GM18517 (cell line): Measurements from ENCODE around the gene CCDC122.
"Not testable (repeated sequence)": the region's sequence is repeated elsewhere in the genome, so short reads cannot be mapped to it uniquely, and the experiment has no call there.

Source experiments
- ATAC-seq: cut with Tn5 transposase; IDR thresholded peaks from one replicate; pipeline ENCODE4 v1.9.1; 2021; ENCODE audit warnings: mild to moderate bottlenecking, moderate library complexity; ENCODE audit not compliant: unreplicated experiment

CCDC122 gene

DNA sequence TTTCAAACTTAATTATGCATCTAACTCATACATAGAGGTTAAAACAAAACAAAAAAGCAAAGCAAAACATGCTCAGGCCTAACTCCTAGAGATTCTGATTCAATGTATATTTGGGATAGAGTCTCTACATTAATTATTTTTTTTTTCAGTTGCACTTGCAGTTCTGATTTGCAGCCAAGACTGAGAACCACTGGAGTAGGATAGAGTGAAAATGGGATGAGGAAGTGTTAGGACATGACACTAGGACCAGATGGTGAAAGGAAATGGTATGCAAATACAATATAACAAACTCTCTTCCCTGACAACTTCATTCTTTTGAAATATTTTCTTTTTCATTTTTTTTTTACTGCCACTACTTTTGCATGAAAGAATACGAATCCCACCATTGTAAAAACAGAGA lies 1.8 kb downstream of the CCDC122 start:
- no peak for ATAC-seq

DNA sequence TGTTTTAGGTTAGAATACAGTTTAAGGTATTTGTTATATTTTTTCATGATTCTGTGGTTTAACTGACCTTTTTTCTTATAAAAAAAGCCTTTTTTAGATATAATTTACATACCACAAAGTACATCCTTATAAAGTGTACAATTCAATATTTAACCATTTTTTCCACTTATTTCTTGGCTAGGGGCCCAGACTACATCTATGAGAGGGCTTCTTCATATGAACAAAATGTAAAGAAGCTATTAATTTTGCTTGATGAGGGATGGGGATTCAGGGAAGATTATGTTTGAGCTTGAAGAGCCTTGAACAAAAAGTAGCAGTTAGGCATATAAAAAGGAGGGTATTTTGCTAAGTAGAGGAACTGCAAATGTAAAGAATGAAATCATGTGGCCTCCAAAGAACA lies 2.2 kb downstream of the CCDC122 start:
- ATAC-seq: no peak

DNA sequence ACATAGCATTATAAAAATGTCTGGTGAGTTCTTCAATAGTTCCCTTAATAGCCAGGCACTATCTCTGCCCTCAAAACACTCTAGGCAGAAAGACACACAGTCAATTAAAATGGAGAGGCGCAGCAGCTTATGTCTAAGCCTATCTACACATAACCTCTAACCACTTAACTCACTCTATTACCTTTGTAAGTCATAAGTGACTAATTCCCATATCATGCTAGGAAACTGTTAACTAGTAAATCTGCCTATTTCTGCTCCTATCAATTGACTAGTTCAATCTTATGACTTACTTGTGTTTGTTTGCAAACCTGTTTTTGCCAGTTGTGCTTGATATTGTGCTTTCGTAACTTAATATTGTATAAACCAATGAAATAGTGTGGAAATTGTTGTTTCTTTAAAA lies 3.2 kb downstream of the CCDC122 start:
- no peak for ATAC-seq

DNA sequence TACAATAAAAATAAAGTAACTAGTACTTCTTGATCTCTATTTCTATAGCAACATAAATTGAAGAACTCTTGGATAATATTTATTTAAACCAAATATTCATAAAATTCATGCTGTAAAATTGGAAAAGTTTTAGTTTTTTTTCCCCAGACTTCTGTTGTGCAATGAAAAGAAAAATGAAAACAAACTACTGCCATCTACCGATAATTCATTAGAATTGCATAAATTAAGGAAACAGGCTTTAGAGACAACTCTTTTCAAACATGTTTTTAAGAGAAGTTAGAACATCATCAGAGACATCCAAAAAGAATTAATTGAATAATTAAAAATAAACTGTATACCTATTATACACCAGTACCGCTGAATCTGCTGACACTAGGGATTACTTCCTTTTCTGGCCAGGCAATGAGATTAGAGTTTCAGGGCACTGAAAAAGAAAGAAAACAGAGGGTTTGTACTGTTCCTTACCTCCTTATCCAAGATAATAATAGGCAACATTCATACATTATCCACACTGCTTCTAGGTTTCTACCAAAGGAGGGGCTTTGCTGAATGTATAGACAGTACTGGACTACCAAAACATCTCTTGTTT lies 4.9 kb downstream of the CCDC122 start:
- no peak for ATAC-seq

- ATAC-seq: no peak
These were observed 7.4 kb downstream of the CCDC122 start for GRCh38 chr13:43872181-43872580.

GRCh38 chr13:43865892-43866291 lies 13.6 kb downstream of the CCDC122 start:
- ATAC-seq: no peak

DNA sequence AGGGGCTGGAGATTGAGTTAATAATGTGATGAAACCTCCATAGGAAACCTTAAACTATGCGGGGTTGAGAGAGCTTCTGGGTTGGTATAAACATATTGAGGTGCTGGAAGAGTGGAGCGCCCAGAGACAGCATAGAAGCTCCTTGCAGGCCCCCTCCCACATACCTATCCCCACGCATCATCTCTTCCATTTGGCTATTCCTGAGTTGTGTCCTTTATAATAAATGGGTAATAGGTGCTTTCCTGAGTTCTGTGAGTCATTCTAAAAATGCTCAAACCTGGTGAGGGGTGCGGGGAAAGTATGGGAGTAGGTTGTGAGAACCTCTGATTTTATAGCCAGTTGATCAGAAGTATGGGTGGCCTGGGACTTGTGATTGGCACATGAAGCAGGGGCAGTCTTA lies 14.6 kb downstream of the CCDC122 start:
- ATAC-seq: no peak

- no peak for ATAC-seq
These were observed 17.7 kb downstream of the CCDC122 start for GRCh38 chr13:43861863-43862262.

DNA sequence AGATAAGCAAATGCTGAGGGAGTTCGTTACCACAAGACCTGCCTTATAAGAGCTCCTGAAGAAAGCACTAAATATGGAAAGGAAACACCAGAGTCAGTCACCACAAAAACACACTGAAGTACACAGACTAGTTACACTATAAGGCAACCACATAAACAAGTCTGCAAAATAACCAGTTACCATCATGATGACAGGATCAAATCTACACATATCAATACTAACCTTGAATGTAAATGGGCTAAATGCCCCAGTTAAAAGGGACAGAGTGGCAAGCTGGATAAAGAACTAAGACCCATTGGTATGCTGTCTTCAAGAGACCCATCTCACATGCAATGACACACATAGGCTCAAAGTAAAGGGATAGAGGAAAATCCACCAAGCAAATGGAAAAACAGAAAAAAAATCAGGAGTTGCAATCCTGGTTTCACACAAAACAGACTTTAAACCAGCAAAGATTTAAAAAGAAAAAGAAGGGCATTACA lies 26.6 kb downstream of the CCDC122 start:
- no peak for ATAC-seq

- no peak for ATAC-seq
These were observed 28.7 kb downstream of the CCDC122 start for GRCh38 chr13:43850873-43851272.

- ATAC-seq: no peak
These were observed 31.4 kb downstream of the CCDC122 start for GRCh38 chr13:43848001-43848649.

DNA sequence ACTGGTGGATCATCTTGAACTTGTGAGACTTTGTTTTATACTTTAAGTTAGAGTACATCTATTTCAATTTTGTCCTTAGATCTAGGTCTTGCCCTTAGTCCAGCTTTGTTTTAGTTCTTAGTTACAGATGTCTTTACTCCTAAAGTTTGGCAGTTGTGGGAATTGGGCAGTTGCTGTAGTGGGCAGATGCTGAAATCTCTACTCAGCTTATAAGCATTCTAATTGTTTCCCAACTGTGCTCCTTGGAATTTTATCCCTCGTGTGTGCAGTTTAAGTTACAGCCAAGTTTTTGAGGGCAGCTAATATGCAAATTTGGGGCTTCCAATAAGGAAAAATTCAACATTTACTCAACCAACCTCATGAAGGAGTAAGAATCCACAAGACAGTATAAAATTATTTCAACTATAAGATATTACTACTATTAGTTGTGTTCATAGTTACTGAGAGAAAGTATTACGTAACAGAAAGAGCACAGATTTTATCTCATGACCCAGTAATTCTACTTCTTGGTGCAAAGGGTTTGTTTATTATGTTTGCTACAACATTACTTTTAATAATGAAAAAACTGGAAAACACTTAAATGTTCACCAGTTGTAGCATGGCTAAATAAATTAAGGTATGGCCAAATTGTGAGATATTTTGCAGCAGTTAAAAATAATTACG lies 32.9 kb downstream of the CCDC122 start:
- ATAC-seq: no peak

DNA sequence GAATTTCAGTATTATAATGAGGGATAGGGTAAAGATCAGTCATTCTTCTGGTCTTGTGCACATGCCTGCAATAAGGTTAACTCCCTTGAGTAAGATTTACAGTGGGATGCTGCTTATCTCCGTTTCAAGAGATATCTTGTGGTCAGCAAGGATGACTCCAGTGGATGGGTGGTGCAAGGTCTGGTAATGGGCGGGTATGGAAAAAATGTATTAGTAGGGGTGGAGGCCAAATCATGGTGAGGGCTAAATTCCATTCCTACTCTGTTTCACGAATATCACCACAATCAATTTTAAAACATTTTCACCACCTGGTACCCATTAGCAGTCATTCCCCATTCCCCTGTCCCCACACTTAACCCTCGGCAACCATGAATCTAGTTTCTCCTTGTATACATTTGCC lies 40.6 kb downstream of the CCDC122 start:
- ATAC-seq: no peak

DNA sequence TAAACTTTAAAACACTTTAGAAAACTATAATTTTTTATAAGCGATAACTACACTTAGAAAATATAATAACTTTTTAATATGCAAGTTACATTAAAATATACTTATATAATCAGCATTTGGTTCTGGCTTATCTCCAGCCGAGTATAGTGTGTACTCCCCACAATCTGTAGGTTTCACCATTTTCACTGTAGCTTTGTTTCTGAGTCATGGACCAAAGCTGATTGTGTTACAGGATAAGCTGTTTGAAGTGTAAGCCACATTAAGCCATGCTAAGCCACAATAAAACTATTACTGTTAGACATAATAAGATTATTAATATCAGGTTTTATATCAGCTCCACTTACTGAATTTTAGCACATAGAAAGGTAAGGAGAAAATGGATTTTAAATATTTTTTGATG lies 43.8 kb downstream of the CCDC122 start:
- ATAC-seq: no peak

DNA sequence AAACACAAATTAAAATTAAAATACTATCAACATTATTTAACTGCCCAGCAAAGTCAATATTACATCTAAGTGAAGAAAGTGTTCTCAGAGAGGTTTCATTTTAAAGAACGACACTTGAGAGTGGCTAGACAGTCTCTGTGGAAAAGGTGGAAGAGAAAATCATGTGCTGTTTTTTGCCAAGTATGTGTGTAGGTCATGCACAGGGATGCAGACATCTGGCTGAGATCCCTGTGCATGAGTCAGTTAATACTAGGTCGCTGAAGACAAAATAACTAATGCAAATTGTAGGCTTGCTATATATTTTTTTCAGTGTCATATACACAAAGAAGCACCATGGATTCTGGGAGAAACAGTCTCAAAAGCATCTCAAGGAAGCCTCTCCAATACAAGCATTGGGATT lies 48.5 kb downstream of the CCDC122 start:
- ATAC-seq: no peak

DNA sequence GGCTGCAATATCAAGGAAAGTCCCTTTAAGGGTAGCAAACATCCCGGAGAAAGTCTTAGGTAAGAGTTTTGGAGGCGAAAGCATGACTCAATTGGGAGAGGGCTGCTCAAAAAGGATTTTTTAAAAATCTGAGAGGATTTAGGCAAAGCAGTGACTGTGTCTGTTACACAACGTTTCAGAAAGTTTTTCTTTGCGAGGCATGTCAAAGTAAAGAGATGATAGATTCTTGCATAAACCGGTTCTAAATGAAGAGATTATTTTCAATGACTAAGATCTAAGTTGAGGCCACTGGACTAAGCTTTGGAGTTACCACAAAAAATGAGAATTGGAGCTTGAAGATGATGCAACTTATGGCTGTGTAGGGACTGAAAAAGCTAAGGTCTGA lies 49.1 kb downstream of the CCDC122 start:
- no peak for ATAC-seq

DNA sequence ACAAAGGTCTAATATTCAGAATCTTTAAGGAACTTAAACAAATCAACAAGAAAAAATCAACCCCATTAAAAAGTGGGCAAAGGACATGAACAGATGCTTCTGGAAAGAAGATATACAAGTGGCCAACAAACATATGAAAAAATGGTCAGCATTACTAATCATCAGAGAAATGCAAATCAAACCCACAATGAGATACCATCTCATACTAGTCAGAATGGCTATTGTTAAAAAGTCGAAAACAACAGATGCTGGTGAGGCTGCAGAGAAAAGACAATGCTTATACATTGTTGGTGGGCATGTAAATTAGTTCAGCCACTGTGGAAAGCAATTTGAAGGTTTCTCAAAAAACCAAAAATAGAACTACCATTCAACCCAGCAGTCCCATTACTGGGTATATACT lies 54.9 kb downstream of the CCDC122 start:
- ATAC-seq: not testable (repeated sequence)

- ATAC-seq: no peak
These were observed 56.6 kb downstream of the CCDC122 start for GRCh38 chr13:43822969-43823368.

DNA sequence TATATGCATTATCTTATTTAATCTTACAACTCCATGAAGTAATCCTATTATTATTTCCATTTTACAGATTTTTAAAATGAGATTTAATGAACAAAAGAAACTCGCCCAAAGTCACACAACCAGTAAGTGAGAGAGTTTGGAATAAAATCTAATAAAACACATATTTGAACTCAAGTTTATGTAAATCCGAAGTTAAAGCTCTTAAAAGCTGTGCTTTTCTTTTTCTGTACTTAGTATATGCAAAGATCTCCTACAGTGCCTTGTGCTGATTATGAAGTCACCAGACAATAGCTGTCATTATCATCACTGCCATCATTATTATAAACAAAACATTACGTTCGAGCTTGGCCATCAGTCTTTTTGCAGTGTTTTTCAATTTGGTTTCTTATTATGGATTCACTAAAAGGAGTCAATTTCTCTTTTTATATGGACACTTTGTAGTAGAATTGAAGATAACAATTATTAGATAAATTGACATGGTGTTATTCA lies 63.1 kb downstream of the CCDC122 start:
- ATAC-seq: no peak

DNA sequence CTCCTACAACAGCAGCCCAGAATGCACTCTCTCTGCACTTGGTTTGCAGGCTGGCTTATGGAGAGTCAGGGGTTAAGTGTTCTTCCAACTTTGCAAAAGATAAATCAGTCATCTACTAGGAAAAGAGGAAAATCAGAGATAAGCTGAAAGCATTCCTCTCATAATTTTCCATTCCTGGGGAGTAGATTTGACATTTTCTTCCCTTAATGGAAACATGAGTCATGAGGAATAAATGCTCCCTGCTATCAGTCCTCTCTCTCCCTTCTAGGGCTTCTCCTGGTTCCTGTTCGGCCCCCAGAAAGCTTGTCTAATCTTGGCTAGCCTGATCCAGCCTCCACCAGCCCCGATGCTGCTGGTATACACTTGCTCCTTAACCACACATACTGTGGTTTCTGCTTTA lies 64.3 kb downstream of the CCDC122 start:
- ATAC-seq: no peak

GRCh38 chr13:43808676-43809075 lies 70.9 kb downstream of the CCDC122 start:
- no peak for ATAC-seq

GRCh38 chr13:43805681-43806128 lies 73.8 kb downstream of the CCDC122 start:
- no peak for ATAC-seq
